NCI-H187 treated with DMSO at 0.1 percent for 48 hours (cell line): ENCODE data around the gene ETF1.
"Not testable (repeated sequence)": the region's sequence is repeated elsewhere in the genome, so short reads cannot be mapped to it uniquely, and the experiment has no call there.

ENCODE experiments used
- DNase-seq: peaks from one replicate; lab custom pipeline; 2025; lab: John Stamatoyannopoulos, UW

Gene ETF1

GRCh38 chr5:138490648-138491283, 52.3 kb downstream of the ETF1 start:
- no peak for DNase-seq

- no peak for DNase-seq
These were observed 53.4 kb downstream of the ETF1 start for GRCh38 chr5:138489683-138490061.

- DNase-seq = no peak
These were observed 54.5 kb downstream of the ETF1 start for GRCh38 chr5:138488481-138488945.

GRCh38 chr5:138482638-138483037, 60.4 kb downstream of the ETF1 start:
- DNase-seq = no peak

- no peak for DNase-seq
These were observed 66.1 kb downstream of the ETF1 start for GRCh38 chr5:138476918-138477317.

GRCh38 chr5:138473151-138473550, 69.9 kb downstream of the ETF1 start:
- DNase-seq = not testable (repeated sequence)

GRCh38 chr5:138472353-138472752, 70.7 kb downstream of the ETF1 start:
- DNase-seq = no peak

GRCh38 chr5:138471052-138471361, 72.0 kb downstream of the ETF1 start:
- no peak for DNase-seq

GRCh38 chr5:138470322-138471051, 72.5 kb downstream of the ETF1 start:
- no peak for DNase-seq

GRCh38 chr5:138469540-138470321, 73.3 kb downstream of the ETF1 start:
- DNase-seq = no peak

GRCh38 chr5:138468966-138469539, 74.0 kb downstream of the ETF1 start:
- DNase-seq = no peak

- no peak for DNase-seq
These were observed 74.7 kb downstream of the ETF1 start for GRCh38 chr5:138468133-138468965.

- DNase-seq = no peak
These were observed 75.3 kb downstream of the ETF1 start for GRCh38 chr5:138467711-138468132.

GRCh38 chr5:138466900-138467710, 75.9 kb downstream of the ETF1 start:
- DNase-seq = no peak

- no peak for DNase-seq
These were observed 76.7 kb downstream of the ETF1 start for GRCh38 chr5:138466125-138466899.

GRCh38 chr5:138465261-138466124, 77.5 kb downstream of the ETF1 start, which contains the start of gene EGR1:
Gene EGR1 (plus strand): TSS chr5:138465479. CDS start chr5:138465762, 283 bp downstream.
- DNase-seq = peak; percentile 35

- DNase-seq = peak; percentile 88
These were observed 78.4 kb downstream of the ETF1 start for GRCh38 chr5:138464388-138465260.

- DNase-seq = peak; percentile 23
These were observed 79.0 kb downstream of the ETF1 start for GRCh38 chr5:138464008-138464387.
